Neural progenitor cell (in vitro differentiated cells): ENCODE data around the gene PLBD1. TPM values are rescaled to one million over a fixed set of nuclear protein-coding genes. Genes with fewer than 3 reads are reported as not detected.

Source experiments
- DNase-seq: peaks from one replicate; pipeline ENCODE4 v3.0.0-alpha.2; 2016; ENCODE audit warnings: low spot score
- H2AFZ ChIP-seq: fragments of 200-600 bp; sonication (generic); replicated peaks from 2 replicates; pipeline ENCODE4 v1.6.1; 2016; ENCODE audit warnings: antibody characterized with exemption
- H3F3A ChIP-seq: fragments of 200-600 bp; sonication (generic); 2 replicates; pipeline ENCODE4 v1.6.1; 2016; ENCODE audit warnings: antibody characterized with exemption, low read depth
- H3K27ac ChIP-seq: fragments of 200-600 bp; sonication (generic); 2 replicates; pipeline ENCODE4 v1.5.1; 2016; ENCODE audit warnings: mild to moderate bottlenecking
- H3K27me3 ChIP-seq: fragments of 200-600 bp; sonication (generic); 2 replicates; pipeline ENCODE4 v1.6.1; 2016; ENCODE audit warnings: mild to moderate bottlenecking, moderate library complexity
- H3K36me3 ChIP-seq: fragments of 200-600 bp; sonication (generic); 2 replicates; pipeline ENCODE4 v1.5.1; 2016
- H3K4me1 ChIP-seq: fragments of 200-600 bp; sonication (generic); 2 replicates; pipeline ENCODE4 v1.6.1; 2016; ENCODE audit warnings: mixed run types
- H3K4me2 ChIP-seq: fragments of 200-600 bp; sonication (generic); 2 replicates; pipeline ENCODE4 v1.6.1; 2016
- H3K4me3 ChIP-seq: fragments of 200-600 bp; sonication (generic); 2 replicates; pipeline ENCODE4 v1.5.1; 2016
- H3K79me2 ChIP-seq: fragments of 200-600 bp; sonication (generic); 2 replicates; pipeline ENCODE4 v1.6.1; 2016; ENCODE audit warnings: low read depth
- H3K9ac ChIP-seq: fragments of 200-600 bp; sonication (generic); 2 replicates; pipeline ENCODE4 v1.6.1; 2016
- H3K9me3 ChIP-seq: fragments of 200-600 bp; sonication (generic); 2 replicates; pipeline ENCODE4 v1.5.1; 2016; ENCODE audit warnings: low read depth
- H4K20me1 ChIP-seq: fragments of 200-600 bp; sonication (generic); 2 replicates; pipeline ENCODE4 v1.6.1; 2016; ENCODE audit warnings: low read depth
- H3K27ac Mint-ChIP-seq: 3 replicates; pipeline ENCODE4 v1.8.0; 2021; ENCODE audit warnings: mixed read lengths
- H3K27me3 Mint-ChIP-seq: 2 replicates; pipeline ENCODE4 v1.8.0; 2022; ENCODE audit warnings: low read depth, mild to moderate bottlenecking, inconsistent platforms, moderate library complexity, mixed read lengths; ENCODE audit not compliant: insufficient read depth
- H3K36me3 Mint-ChIP-seq: 3 replicates; pipeline ENCODE4 v1.8.0; 2021; ENCODE audit warnings: mixed read lengths
- H3K4me1 Mint-ChIP-seq: 3 replicates; pipeline ENCODE4 v1.8.0; 2021; ENCODE audit warnings: mixed read lengths
- H3K4me3 Mint-ChIP-seq: 3 replicates; pipeline ENCODE4 v1.8.0; 2021; ENCODE audit warnings: mild to moderate bottlenecking, moderate library complexity, mixed read lengths
- H3K9me3 Mint-ChIP-seq: 3 replicates; pipeline ENCODE4 v1.8.0; 2020; ENCODE audit warnings: mixed read lengths
- CTCF ChIP-seq: fragments of 200-600 bp; sonication (generic); IDR thresholded peaks from 2 replicates; pipeline ENCODE4 v1.5.1; 2017; ENCODE audit warnings: antibody characterized with exemption, mild to moderate bottlenecking
- EZH2 ChIP-seq: fragments of 200-600 bp; sonication (generic); IDR thresholded peaks from 2 replicates; pipeline ENCODE4 v1.6.1; 2017; ENCODE audit warnings: antibody characterized with exemption, mild to moderate bottlenecking, moderate library complexity
- EZH2phosphoT487 ChIP-seq: fragments of 200-600 bp; sonication (generic); IDR thresholded peaks from 2 replicates; pipeline ENCODE4 v1.6.1; 2017; ENCODE audit warnings: antibody characterized with exemption
- total RNA-seq: library from RNA; depleted of rRNA; stranded (reverse); fragments of >200 nt; gene quantifications from 2 replicates; pipeline ENCODE4 v1.2.3, GENCODE V29; 2015; ENCODE audit warnings: low replicate concordance

Gene PLBD1
- total RNA-seq, 1 donor from 2014 or later = 5.4 TPM

- H3K36me3 Mint-ChIP-seq = peaks cover 66% of the 10 kb centered on the region
- H3K4me1 Mint-ChIP-seq = no peaks in the 10 kb centered on the region
- H3K27ac Mint-ChIP-seq = no peak overlapping the region
Observed at GRCh38 chr12:14482361-14482760, 85.3 kb downstream of the PLBD1 start.

GRCh38 chr12:14481201-14481600, 86.5 kb downstream of the PLBD1 start:
- no peaks in the 10 kb centered on the region for H3K4me1 Mint-ChIP-seq
- no peak overlapping the region for H3K9ac ChIP-seq
- no peaks in the 10 kb centered on the region for H3K4me1 ChIP-seq
- no peaks in the 10 kb centered on the region for H3K9me3 ChIP-seq
- no peaks in the 10 kb centered on the region for H3K9me3 Mint-ChIP-seq
- H3K27ac Mint-ChIP-seq = no peak overlapping the region
- no peaks in the 10 kb centered on the region for H3F3A ChIP-seq
- H3K4me2 ChIP-seq = no peak overlapping the region
- no peak overlapping the region for H3K27ac ChIP-seq
- H3K79me2 ChIP-seq = peaks cover 8% of the 10 kb centered on the region
- H3K36me3 Mint-ChIP-seq = peaks cover 59% of the 10 kb centered on the region
- no peaks in the 10 kb centered on the region for H4K20me1 ChIP-seq
- TF ChIP-seq EZH2 = no peak
- no peak for TF ChIP-seq CTCF
- TF ChIP-seq EZH2phosphoT487 = no peak
- H3K4me3 Mint-ChIP-seq = no peak overlapping the region
- H3K36me3 ChIP-seq = peaks cover 40% of the 10 kb centered on the region
- H3K27me3 Mint-ChIP-seq = no peaks in the 10 kb centered on the region
- H3K4me3 ChIP-seq = no peak overlapping the region
- H3K27me3 ChIP-seq = no peaks in the 10 kb centered on the region
- no peak overlapping the region for H2AFZ ChIP-seq
- no peak for DNase-seq

More at GRCh38 chr12:14482361-14482760, 85.3 kb downstream of the PLBD1 start:
- TF ChIP-seq CTCF = no peak
- no peak for TF ChIP-seq EZH2phosphoT487
- TF ChIP-seq EZH2 = no peak
- Histone ChIP-seq H3K4me1 (no peaks in the 10 kb centered on the region), H3K27me3 (no peaks in the 10 kb centered on the region), H3K9me3 (no peaks in the 10 kb centered on the region), H3K4me2 (no peak overlapping the region), H3K4me3 (no peak overlapping the region), H4K20me1 (no peaks in the 10 kb centered on the region), H2AFZ (no peak overlapping the region), H3K27ac (no peak overlapping the region), H3K79me2 (peaks cover 3% of the 10 kb centered on the region), H3K36me3 (peaks cover 31% of the 10 kb centered on the region), H3K9ac (no peak overlapping the region), H3F3A (no peaks in the 10 kb centered on the region)
- DNase-seq = no peak
- H3K27me3 Mint-ChIP-seq = no peaks in the 10 kb centered on the region
- H3K9me3 Mint-ChIP-seq = no peaks in the 10 kb centered on the region
- H3K4me3 Mint-ChIP-seq = no peak overlapping the region

- no peaks in the 10 kb centered on the region for H3K27me3 Mint-ChIP-seq
- Histone ChIP-seq H3K79me2 (peaks cover 29% of the 10 kb centered on the region), H3K9ac (no peak overlapping the region), H3K27ac (no peak overlapping the region), H3K27me3 (no peaks in the 10 kb centered on the region), H3K4me3 (no peak overlapping the region), H3K4me2 (no peak overlapping the region), H4K20me1 (no peaks in the 10 kb centered on the region), H2AFZ (no peak overlapping the region), H3K4me1 (no peaks in the 10 kb centered on the region), H3K9me3 (peaks cover 6% of the 10 kb centered on the region), H3K36me3 (peaks cover 61% of the 10 kb centered on the region), H3F3A (no peaks in the 10 kb centered on the region)
- TF ChIP-seq EZH2phosphoT487 (no peak), CTCF (no peak), EZH2 (no peak)
- DNase-seq = no peak
- peaks cover 61% of the 10 kb centered on the region for H3K36me3 Mint-ChIP-seq
- H3K27ac Mint-ChIP-seq = no peak overlapping the region
- H3K4me1 Mint-ChIP-seq = no peaks in the 10 kb centered on the region
- H3K9me3 Mint-ChIP-seq = peaks cover 15% of the 10 kb centered on the region
- H3K4me3 Mint-ChIP-seq = no peak overlapping the region
Observed at GRCh38 chr12:14479004-14479403, 88.7 kb downstream of the PLBD1 start.
